Head of caudate nucleus (tissue), 42 donors: ENCODE measurements around the gene CNTNAP2.
A peak's percentile ranks its signal among the peaks of the same experiment; 100 is the strongest.
"Not testable (repeated sequence)": the region's sequence is repeated elsewhere in the genome, so short reads cannot be mapped to it uniquely, and the experiment has no call there.

Experiments used
- DNase-seq, 42 donors: peaks; one replicate each; pipeline versions ENCODE4 v3.0.0 to v3.0.0-alpha.2; 2020 to 2021; ENCODE audit warnings: mixed read lengths in 7 of 42
- intact Hi-C: fragments of 100-400 bp; cut with DNase I; formaldehyde crosslinking; loops from one replicate; pipeline ENCODE4 v1.15.0; 2022

Gene CNTNAP2

GRCh38 chr7:147774461-147774860 lies 1657.9 kb downstream of the CNTNAP2 start:
- intact Hi-C loops, result no loop called here
- DNase-seq, result no peak

- intact Hi-C loops, result no loop called here
- no peak for DNase-seq
These were observed 1659.1 kb downstream of the CNTNAP2 start for GRCh38 chr7:147775516-147776284.

- intact Hi-C loops, result no loop called here
- DNase-seq, result no peak
These were observed 1660.7 kb downstream of the CNTNAP2 start for GRCh38 chr7:147777309-147777708.

GRCh38 chr7:147779949-147780348 lies 1663.3 kb downstream of the CNTNAP2 start:
- intact Hi-C loops, result no loop called here
- DNase-seq, result no peak

- DNase-seq, result no peak
- intact Hi-C loops, result no loop called here
These were observed 1680.0 kb downstream of the CNTNAP2 start for GRCh38 chr7:147796581-147796980.

GRCh38 chr7:147798001-147798400 lies 1681.4 kb downstream of the CNTNAP2 start:
- no peak for DNase-seq
- intact Hi-C loops, result no loop called here

- intact Hi-C loops, DNase-seq: not testable (repeated sequence)
These were observed 1685.2 kb downstream of the CNTNAP2 start for GRCh38 chr7:147801762-147802161.

GRCh38 chr7:147803151-147803550 lies 1686.5 kb downstream of the CNTNAP2 start:
- DNase-seq, result no peak
- intact Hi-C loops, result no loop called here

GRCh38 chr7:147803606-147804005 lies 1687.0 kb downstream of the CNTNAP2 start:
- no peak for DNase-seq
- intact Hi-C loops, result no loop called here

GRCh38 chr7:147804032-147804431 lies 1687.4 kb downstream of the CNTNAP2 start:
- DNase-seq, result no peak
- intact Hi-C loops, result no loop called here

GRCh38 chr7:147805996-147806576 lies 1689.5 kb downstream of the CNTNAP2 start:
- intact Hi-C loops, result no loop called here
- no peak for DNase-seq

GRCh38 chr7:147809786-147810185 lies 1693.2 kb downstream of the CNTNAP2 start:
- no peak for DNase-seq

GRCh38 chr7:147810269-147810668 lies 1693.7 kb downstream of the CNTNAP2 start:
- no peak for DNase-seq
- intact Hi-C loops, result no loop called here

More at GRCh38 chr7:147809786-147810185, 1693.2 kb downstream of the CNTNAP2 start:
- intact Hi-C loops, result no loop called here

- intact Hi-C loops, result no loop called here
These were observed 1695.3 kb downstream of the CNTNAP2 start for GRCh38 chr7:147811923-147812322.

GRCh38 chr7:147813316-147813715 lies 1696.7 kb downstream of the CNTNAP2 start:
- DNase-seq, result no peak
- intact Hi-C loops, result no loop called here

More at GRCh38 chr7:147811923-147812322, 1695.3 kb downstream of the CNTNAP2 start:
- DNase-seq, result no peak

- intact Hi-C loops, result no loop called here
- no peak for DNase-seq
These were observed 1701.7 kb downstream of the CNTNAP2 start for GRCh38 chr7:147818317-147818716.

GRCh38 chr7:147824671-147825070 lies 1708.1 kb downstream of the CNTNAP2 start:
- no peak for DNase-seq
- intact Hi-C loops, result no loop called here

GRCh38 chr7:147829016-147829415 lies 1712.4 kb downstream of the CNTNAP2 start:
- intact Hi-C loops, result no loop called here
- DNase-seq, result no peak

- intact Hi-C loops, result no loop called here
- DNase-seq, result peak in 6 of 42 donors; percentile 13 to 46 (median 20)
These were observed 1717.0 kb downstream of the CNTNAP2 start for GRCh38 chr7:147833557-147833956.

- intact Hi-C loops, result no loop called here
- peak in 2 of 42 donors; percentile 5 to 8 for DNase-seq
These were observed 1717.4 kb downstream of the CNTNAP2 start for GRCh38 chr7:147833970-147834369.

- peak in 1 of 42 donors; percentile 4 for DNase-seq
- intact Hi-C loops, result no loop called here
These were observed 1736.2 kb downstream of the CNTNAP2 start for GRCh38 chr7:147852833-147853232.
